Neural cell (in vitro differentiated cells): ENCODE results near the gene MAB21L3. TPM values are rescaled to one million over a fixed set of nuclear protein-coding genes. Genes with fewer than 3 reads are reported as not detected.

Experiments
- H2AFZ ChIP-seq: fragments of 200-600, 300-800 bp; sonication (generic), shearing (Covaris generic); 2 replicates; pipeline ENCODE4 v1.6.0; 2014; ENCODE audit warnings: low read depth, mild to moderate bottlenecking, antibody characterized with exemption, low read length, moderate library complexity
- H3F3A ChIP-seq: fragments of 200-600 bp; shearing (Covaris generic); 2 replicates; pipeline ENCODE4 v1.6.1; 2016; ENCODE audit warnings: mild to moderate bottlenecking, moderate library complexity, mixed read lengths, antibody characterized with exemption, low read length; ENCODE audit not compliant: insufficient read depth, poor library complexity, severe bottlenecking
- H3K27ac ChIP-seq: fragments of 200-600, 300-800 bp; sonication (generic), shearing (Covaris generic); 2 replicates; pipeline ENCODE4 v1.5.1; 2014; ENCODE audit warnings: mild to moderate bottlenecking, low read length, moderate library complexity
- H3K27me3 ChIP-seq: fragments of 300-800, 200-600 bp; sonication (generic), shearing (Covaris generic); 2 replicates; pipeline ENCODE4 v1.6.0; 2014; ENCODE audit warnings: mild to moderate bottlenecking, low read depth, low read length, moderate library complexity; ENCODE audit not compliant: insufficient read depth
- H3K36me3 ChIP-seq: fragments of 300-800, 200-600 bp; sonication (generic), shearing (Covaris generic); 2 replicates; pipeline ENCODE4 v1.5.1; 2014; ENCODE audit warnings: mild to moderate bottlenecking, antibody characterized with exemption, low read length, moderate library complexity; ENCODE audit not compliant: insufficient read depth
- H3K4me2 ChIP-seq: fragments of 300-800, 200-600 bp; sonication (generic), shearing (Covaris generic); 2 replicates; pipeline ENCODE4 v1.6.0; 2014; ENCODE audit warnings: mild to moderate bottlenecking, low read length
- H3K4me3 ChIP-seq: fragments of 300-800, 200-600 bp; sonication (generic), shearing (Covaris generic); 2 replicates; pipeline ENCODE4 v1.5.1; 2014; ENCODE audit warnings: mild to moderate bottlenecking, low read length, moderate library complexity
- H3K79me2 ChIP-seq: fragments of 200-600 bp; shearing (Covaris generic); replicated peaks from 2 replicates; pipeline ENCODE4 v1.6.0; 2014; ENCODE audit warnings: mild to moderate bottlenecking, low read length, moderate library complexity; ENCODE audit not compliant: insufficient read depth
- H3K9ac ChIP-seq: fragments of 300-800, 200-600 bp; sonication (generic), shearing (Covaris generic); 2 replicates; pipeline ENCODE4 v1.6.1; 2016; ENCODE audit warnings: mild to moderate bottlenecking, low read length, mixed read lengths
- H3K9me2 ChIP-seq: fragments of 200-600 bp; shearing (Covaris generic); 2 replicates; pipeline ENCODE4 v1.6.1; 2016; ENCODE audit warnings: mild to moderate bottlenecking, low read length, mixed read lengths; ENCODE audit not compliant: insufficient read depth
- H3K9me3 ChIP-seq: fragments of 200-600, 300-800 bp; sonication (generic), shearing (Covaris generic); 2 replicates; pipeline ENCODE4 v1.6.1; 2016; ENCODE audit warnings: mild to moderate bottlenecking, mixed run types, low read length, moderate library complexity, mixed read lengths
- H4K20me1 ChIP-seq: fragments of 200-600 bp; shearing (Covaris generic); 2 replicates; pipeline ENCODE4 v1.6.1; 2016; ENCODE audit warnings: mild to moderate bottlenecking, mixed run types; ENCODE audit not compliant: insufficient read depth
- CTCF ChIP-seq: fragments of 450-650 bp; IDR thresholded peaks from 2 replicates; pipeline ENCODE4 v1.5.1; 2014; ENCODE audit warnings: antibody characterized with exemption, mild to moderate bottlenecking, moderate library complexity; ENCODE audit not compliant: poor library complexity, severe bottlenecking
- EP300 ChIP-seq: fragments of 450-650 bp; conservative IDR thresholded peaks from 2 replicates; pipeline ENCODE4 v1.6.1; 2014; ENCODE audit warnings: antibody characterized with exemption, mild to moderate bottlenecking, moderate library complexity; ENCODE audit not compliant: poor library complexity, severe bottlenecking
- EZH2 ChIP-seq: fragments of 200-600, 300-800 bp; shearing (Covaris generic), sonication (generic); IDR thresholded peaks from 2 replicates; pipeline ENCODE4 v1.6.1; 2014; ENCODE audit warnings: antibody characterized with exemption, low read length, borderline replicate concordance, mild to moderate bottlenecking; ENCODE audit not compliant: insufficient read depth, poor library complexity, severe bottlenecking
- MXI1 ChIP-seq: fragments of 450-650 bp; conservative IDR thresholded peaks from 2 replicates; pipeline ENCODE4 v1.6.1; 2014; ENCODE audit warnings: antibody characterized with exemption, mild to moderate bottlenecking; ENCODE audit not compliant: poor library complexity, severe bottlenecking
- POLR2AphosphoS5 ChIP-seq: IDR thresholded peaks from 2 replicates; pipeline ENCODE4 v1.6.1; 2012
- RAD21 ChIP-seq: fragments of 450-650 bp; conservative IDR thresholded peaks from 2 replicates; pipeline ENCODE4 v1.6.1; 2014; ENCODE audit warnings: antibody characterized with exemption, mild to moderate bottlenecking, moderate library complexity
- SMC3 ChIP-seq: fragments of 450-650 bp; conservative IDR thresholded peaks from 2 replicates; pipeline ENCODE4 v1.6.1; 2014; ENCODE audit warnings: antibody characterized with exemption, mild to moderate bottlenecking, moderate library complexity; ENCODE audit not compliant: poor library complexity
- TAF1 ChIP-seq: IDR thresholded peaks from 2 replicates; pipeline ENCODE4 v1.6.1; 2012; ENCODE audit warnings: low read depth
- polyA plus RNA-seq: library from polyadenylated mRNA; depleted of rRNA; stranded (reverse); fragments of >200 nt; gene quantifications from 2 replicates; pipeline ENCODE4 v1.2.3, GENCODE V29; 2014
- TF ChIP-seq, protein P1 (sequence below): IDR thresholded peaks from 2 replicates; pipeline ENCODE4 v1.6.1; 2012; ENCODE audit warnings: borderline replicate concordance

MAB21L3 gene
- polyA plus RNA-seq, 1 donor from 2014 or later: not detected

GRCh38 chr1:116087628-116088027 lies 23.6 kb upstream of the MAB21L3 start:
- Histone ChIP-seq H4K20me1 (no peaks in the 10 kb centered on the region), H3F3A (no peaks in the 10 kb centered on the region), H2AFZ (no peak overlapping the region), H3K79me2 (no peaks in the 10 kb centered on the region), H3K36me3 (no peaks in the 10 kb centered on the region), H3K27ac (no peak overlapping the region), H3K4me2 (no peak overlapping the region), H3K9ac (no peak overlapping the region), H3K27me3 (no peaks in the 10 kb centered on the region), H3K9me2 (no peaks in the 10 kb centered on the region), H3K9me3 (no peaks in the 10 kb centered on the region), H3K4me3 (no peak overlapping the region)
- TF ChIP-seq, protein P1, sequence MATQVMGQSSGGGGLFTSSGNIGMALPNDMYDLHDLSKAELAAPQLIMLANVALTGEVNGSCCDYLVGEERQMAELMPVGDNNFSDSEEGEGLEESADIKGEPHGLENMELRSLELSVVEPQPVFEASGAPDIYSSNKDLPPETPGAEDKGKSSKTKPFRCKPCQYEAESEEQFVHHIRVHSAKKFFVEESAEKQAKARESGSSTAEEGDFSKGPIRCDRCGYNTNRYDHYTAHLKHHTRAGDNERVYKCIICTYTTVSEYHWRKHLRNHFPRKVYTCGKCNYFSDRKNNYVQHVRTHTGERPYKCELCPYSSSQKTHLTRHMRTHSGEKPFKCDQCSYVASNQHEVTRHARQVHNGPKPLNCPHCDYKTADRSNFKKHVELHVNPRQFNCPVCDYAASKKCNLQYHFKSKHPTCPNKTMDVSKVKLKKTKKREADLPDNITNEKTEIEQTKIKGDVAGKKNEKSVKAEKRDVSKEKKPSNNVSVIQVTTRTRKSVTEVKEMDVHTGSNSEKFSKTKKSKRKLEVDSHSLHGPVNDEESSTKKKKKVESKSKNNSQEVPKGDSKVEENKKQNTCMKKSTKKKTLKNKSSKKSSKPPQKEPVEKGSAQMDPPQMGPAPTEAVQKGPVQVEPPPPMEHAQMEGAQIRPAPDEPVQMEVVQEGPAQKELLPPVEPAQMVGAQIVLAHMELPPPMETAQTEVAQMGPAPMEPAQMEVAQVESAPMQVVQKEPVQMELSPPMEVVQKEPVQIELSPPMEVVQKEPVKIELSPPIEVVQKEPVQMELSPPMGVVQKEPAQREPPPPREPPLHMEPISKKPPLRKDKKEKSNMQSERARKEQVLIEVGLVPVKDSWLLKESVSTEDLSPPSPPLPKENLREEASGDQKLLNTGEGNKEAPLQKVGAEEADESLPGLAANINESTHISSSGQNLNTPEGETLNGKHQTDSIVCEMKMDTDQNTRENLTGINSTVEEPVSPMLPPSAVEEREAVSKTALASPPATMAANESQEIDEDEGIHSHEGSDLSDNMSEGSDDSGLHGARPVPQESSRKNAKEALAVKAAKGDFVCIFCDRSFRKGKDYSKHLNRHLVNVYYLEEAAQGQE: no peak
- TF ChIP-seq EP300: no peak
- TF ChIP-seq TAF1: no peak
- TF ChIP-seq MXI1: no peak
- no peak for TF ChIP-seq CTCF
- no peak for TF ChIP-seq POLR2AphosphoS5
- no peak for TF ChIP-seq RAD21
- TF ChIP-seq EZH2: no peak
- TF ChIP-seq SMC3: no peak

- Histone ChIP-seq H4K20me1 (no peaks in the 10 kb centered on the region), H3K79me2 (no peaks in the 10 kb centered on the region), H3K9me2 (no peaks in the 10 kb centered on the region), H3K9me3 (no peaks in the 10 kb centered on the region), H3K4me3 (no peak overlapping the region), H2AFZ (no peak overlapping the region), H3K36me3 (no peaks in the 10 kb centered on the region), H3K27ac (no peak overlapping the region), H3K27me3 (no peaks in the 10 kb centered on the region), H3K9ac (no peak overlapping the region), H3F3A (no peaks in the 10 kb centered on the region), H3K4me2 (no peak overlapping the region)
- TF ChIP-seq POLR2AphosphoS5 (no peak), SMC3 (no peak), RAD21 (no peak), MXI1 (no peak), EP300 (no peak), CTCF (no peak), EZH2 (no peak), TAF1 (no peak)
- TF ChIP-seq, protein P1: no peak
Observed at GRCh38 chr1:116089870-116090269, 21.3 kb upstream of the MAB21L3 start.
